GM18858 (cell line): ENCODE measurements around the gene ZKSCAN7.
"Not testable (repeated sequence)": the region's sequence is repeated elsewhere in the genome, so short reads cannot be mapped to it uniquely, and the experiment has no call there.

ENCODE experiments used
- ATAC-seq: cut with Tn5 transposase; IDR thresholded peaks from one replicate; pipeline ENCODE4 v1.9.1; 2021; ENCODE audit not compliant: unreplicated experiment

The ZKSCAN7 gene

GRCh38 chr3:44554626-44555592, at the start of gene ZKSCAN7:
Gene ZKSCAN7 (plus strand): TSS chr3:44555193. CDS start chr3:44557048, 1,855 bp downstream.
- no peak for ATAC-seq

- ATAC-seq: no peak
Observed at GRCh38 chr3:44506556-44506955, 48.4 kb upstream of the ZKSCAN7 start.

GRCh38 chr3:44506961-44507360, 48.0 kb upstream of the ZKSCAN7 start:
- ATAC-seq: no peak

GRCh38 chr3:44509393-44509921, 45.5 kb upstream of the ZKSCAN7 start:
- no peak for ATAC-seq

GRCh38 chr3:44510000-44510368, 45.0 kb upstream of the ZKSCAN7 start:
- ATAC-seq: no peak

DNA sequence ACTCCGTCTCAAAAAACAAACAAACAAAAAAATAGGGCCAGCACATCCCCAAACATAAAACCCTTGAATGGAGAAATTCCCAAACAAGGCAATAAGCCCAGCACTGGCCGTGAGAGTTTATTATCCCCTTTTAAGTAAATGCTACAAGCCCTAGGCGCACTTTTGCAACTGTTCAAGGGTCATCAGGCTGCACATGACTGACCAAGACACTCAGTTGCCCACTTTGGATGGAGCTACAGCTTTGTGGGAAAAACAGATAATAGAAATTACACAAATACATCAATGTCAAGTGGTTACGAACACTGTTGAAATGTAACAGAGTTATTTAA, 43.8 kb upstream of the ZKSCAN7 start:
- no peak for ATAC-seq

DNA sequence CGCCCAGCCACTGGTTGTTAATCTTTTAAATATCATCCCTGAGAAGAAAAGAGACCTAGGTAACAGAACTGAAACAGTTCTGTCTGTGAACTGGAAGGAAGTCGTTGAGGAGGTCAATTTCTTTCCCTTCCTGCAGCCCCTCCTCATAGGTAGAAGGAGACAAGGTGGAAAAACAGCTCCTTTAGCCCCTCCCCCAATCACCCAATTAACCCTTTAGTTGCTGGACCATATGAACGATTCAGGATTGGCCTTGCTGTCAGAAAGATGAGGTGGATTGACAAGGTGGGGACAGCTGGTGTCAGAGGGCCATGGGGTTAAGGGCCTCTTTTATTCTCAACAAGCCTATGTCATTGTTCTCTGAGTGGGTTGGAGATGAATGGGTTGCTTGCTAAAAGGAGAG, 41.5 kb upstream of the ZKSCAN7 start:
- no peak for ATAC-seq

DNA sequence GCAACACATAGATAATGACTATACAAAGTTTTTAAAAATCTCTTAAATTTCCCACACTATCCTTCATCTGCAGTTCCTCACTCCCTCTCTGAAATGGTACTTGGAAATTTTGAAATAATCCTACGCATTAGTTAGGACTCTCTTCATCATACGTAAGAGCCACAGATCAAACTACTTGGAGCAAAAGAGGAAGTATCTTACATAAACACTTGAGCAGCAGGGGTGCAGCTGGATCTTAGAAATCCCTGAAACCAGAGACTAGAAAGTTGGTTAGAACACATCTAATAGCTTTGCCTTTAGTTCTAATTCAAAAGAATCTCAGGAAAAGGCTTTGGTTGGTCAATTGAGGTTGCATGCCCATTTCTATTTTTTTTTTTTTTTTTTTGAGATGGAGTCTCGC, 38.8 kb upstream of the ZKSCAN7 start:
- ATAC-seq: no peak

GRCh38 chr3:44518782-44519156, 36.2 kb upstream of the ZKSCAN7 start:
- no peak for ATAC-seq

- ATAC-seq: no peak
Observed at GRCh38 chr3:44521721-44522120, 33.3 kb upstream of the ZKSCAN7 start.

GRCh38 chr3:44522494-44522933, 32.5 kb upstream of the ZKSCAN7 start:
- ATAC-seq: no peak

GRCh38 chr3:44525060-44525459, 29.9 kb upstream of the ZKSCAN7 start:
- no peak for ATAC-seq

DNA sequence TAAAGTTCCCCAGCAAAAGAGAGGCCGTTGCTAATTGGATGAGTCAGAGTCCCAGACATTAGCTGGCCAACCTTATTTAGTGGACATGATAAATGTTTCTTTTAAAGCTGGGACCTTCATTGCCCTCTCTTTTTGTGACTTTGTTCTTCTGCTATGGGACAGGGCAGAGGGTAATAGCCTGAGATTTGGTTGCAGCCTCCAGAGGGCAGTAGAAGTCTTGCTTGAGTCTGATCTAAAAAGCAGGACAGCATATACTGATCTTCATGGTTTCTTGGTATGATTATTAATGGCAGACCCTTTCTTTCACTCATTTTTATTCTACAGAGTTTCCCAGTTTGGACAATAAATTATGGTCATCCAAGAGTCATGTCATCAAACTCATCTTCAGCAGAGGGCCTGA, 25.1 kb upstream of the ZKSCAN7 start:
- ATAC-seq: no peak

GRCh38 chr3:44530911-44531310, 24.1 kb upstream of the ZKSCAN7 start:
- no peak for ATAC-seq

- ATAC-seq: not testable (repeated sequence)
Observed at GRCh38 chr3:44534659-44535058, 20.3 kb upstream of the ZKSCAN7 start.

- no peak for ATAC-seq
Observed at GRCh38 chr3:44535364-44535763, 19.6 kb upstream of the ZKSCAN7 start.

- ATAC-seq: not testable (repeated sequence)
Observed at GRCh38 chr3:44544811-44545210, 10.2 kb upstream of the ZKSCAN7 start.

DNA sequence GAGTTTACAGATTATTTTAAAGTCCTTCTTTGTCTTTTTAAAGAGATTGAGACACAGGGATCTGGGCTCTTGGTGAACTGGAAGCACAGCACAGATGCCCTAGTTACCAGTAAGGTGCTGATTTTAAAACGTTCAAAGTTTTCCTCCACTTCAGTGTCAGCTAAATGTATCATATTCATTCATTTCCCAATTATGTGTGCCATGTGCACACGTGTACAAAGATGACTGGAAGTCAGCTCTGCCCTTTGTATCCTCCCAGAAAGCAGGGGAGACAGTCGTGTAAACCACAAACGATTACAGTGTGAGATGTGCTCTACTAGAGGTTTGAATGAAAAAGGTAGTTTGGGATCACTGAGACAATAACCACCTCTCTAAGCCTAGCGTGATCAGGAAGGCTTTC, 730 bp downstream of the ZKSCAN7 start:
- no peak for ATAC-seq

- no peak for ATAC-seq
Observed at GRCh38 chr3:44557074-44557473, 2.1 kb downstream of the ZKSCAN7 start.

DNA sequence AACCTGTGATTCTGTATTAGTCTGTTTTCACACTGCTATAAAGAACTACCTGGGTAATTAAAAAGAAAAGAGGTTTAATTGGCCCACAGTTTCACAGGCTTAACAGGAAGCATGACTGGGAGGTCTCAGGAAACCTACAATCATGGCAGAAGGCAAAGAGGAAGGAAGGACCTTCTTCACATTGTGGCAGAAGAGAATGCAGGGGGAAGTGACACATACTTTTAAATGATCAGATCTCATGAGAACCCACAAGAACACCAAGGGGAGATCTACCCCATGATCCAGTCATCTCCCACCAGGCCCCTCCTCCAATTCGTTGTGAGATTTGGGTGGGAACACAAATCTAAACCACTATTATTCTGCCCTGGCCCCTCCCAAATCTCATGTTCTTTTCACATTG, 6.1 kb downstream of the ZKSCAN7 start:
- ATAC-seq: no peak

DNA sequence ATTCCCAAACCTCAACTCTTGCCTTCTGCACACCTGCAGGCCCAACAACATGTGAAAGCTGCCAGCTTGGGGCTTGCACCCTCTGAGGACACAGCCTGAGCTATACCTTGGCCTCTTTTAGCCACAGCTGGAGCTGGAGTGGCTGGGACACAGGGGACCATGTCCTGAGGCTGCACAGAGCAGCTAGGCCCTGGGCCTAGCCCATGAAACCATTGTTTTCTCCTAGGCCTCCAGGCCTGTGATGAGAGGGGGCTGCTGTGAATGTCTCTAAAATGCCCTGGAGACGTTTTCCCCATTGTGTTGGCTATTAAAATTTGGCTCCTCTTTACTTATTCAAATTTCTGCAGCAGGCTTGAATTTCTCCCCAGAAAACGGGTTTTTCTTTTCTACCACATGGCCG, 7.2 kb downstream of the ZKSCAN7 start:
- no peak for ATAC-seq

DNA sequence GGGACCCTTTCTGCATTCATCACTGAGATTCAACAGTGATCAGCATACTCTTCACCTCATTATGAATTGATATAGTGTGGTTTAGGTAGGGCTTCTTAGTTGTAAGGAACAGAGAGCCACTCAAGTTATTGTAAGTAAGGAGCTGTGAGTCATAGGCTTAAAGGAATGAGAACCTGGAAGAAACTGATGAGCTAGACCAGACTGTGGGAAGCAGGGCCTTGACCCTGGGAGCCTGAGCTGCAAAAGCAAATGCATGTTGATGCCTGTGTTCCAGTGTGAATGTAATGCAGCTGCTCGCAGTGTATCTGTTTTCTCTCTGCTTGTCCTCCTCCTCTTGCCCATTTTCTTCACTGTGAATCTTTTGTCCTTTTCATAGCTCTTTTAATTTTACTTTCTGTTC, 13.6 kb downstream of the ZKSCAN7 start:
- ATAC-seq: no peak

GRCh38 chr3:44571024-44571423, 16.0 kb downstream of the ZKSCAN7 start:
- ATAC-seq: no peak
